Stimulated activated naive CD4-positive, alpha-beta T cell (primary cell): ENCODE measurements around the gene PIM3.
"Not testable (repeated sequence)": the region's sequence is repeated elsewhere in the genome, so short reads cannot be mapped to it uniquely, and the experiment has no call there.

Experiments
- DNase-seq, 6 experiments: peaks; one replicate each; lab custom pipeline; 2025; lab: John Stamatoyannopoulos, UW

The PIM3 gene

DNA sequence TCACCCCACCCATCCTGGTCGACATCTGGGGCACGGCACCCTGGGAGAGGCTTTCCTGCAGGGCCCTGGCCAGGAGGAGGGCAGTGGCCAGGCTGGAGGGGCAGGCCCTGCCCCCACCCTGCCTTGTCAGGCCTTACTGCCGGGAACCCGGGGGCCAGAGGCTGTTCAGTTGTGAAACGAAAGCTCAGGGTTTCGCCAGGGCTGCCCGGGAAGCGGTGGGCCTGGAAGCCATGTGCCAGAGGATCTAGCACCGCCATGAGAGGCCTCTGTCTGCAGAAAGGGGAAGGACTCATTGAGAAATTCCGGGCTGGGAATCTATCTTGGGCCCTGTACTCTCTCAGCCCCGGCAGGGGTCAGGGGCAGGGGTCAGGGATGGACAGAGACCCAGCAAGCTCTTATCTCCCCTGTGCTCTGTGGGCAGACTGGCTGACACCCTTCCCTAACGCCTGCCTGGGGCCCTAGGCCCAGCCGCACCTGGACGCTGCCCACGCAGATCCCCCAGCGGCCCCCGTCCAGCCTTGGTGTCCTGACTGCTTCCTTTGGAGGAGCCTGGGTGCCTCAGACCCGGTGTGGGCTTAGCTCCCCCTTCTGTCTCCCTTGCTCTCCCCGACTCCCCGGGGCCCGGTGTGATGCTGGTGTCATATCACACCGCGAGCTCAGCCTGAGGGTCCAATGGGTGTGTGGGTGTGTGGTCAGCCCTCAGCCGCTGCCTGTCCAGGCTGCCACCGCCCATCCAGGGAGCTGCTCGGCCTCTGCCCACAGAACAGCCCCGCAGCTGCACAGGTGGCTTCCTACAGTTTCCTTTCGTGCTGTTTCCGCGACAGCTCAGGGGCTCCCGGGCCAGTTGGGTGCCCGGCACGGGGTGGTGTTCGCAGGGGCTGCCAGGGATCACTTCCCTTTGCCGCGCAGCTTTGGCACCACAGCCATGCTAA is 6.5 kb downstream of the PIM3 start:
- DNase-seq: peak in 1 of 6 experiments; percentile 22

- no peak for DNase-seq
Observed at GRCh38 chr22:49967706-49968208, 7.2 kb downstream of the PIM3 start.

DNA sequence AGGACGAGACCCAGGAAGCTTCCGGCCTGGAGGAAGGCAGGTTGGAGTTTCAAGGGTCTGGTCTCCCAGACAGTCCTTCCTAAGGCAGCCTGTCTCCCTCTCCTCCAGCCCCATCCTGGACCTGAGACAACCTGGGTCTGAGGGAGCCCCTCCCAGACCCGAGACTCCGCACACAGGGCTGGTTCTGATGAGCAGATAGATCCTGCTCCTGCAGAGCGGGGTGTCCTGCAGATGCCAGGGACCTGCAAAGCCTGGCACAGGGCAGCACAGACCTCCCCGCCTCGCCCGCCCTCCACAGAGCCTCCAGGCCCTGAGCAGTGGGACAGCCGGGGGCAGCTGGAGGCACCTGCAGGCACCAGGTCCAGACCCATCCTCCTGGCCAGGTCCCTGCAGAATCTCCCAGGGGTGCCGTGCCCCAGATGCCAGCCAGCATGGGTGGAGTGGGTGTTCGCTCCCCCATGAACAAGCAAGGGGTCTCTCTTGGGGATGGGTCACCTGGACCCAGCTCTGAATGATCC is 7.8 kb downstream of the PIM3 start:
- no peak for DNase-seq

DNA sequence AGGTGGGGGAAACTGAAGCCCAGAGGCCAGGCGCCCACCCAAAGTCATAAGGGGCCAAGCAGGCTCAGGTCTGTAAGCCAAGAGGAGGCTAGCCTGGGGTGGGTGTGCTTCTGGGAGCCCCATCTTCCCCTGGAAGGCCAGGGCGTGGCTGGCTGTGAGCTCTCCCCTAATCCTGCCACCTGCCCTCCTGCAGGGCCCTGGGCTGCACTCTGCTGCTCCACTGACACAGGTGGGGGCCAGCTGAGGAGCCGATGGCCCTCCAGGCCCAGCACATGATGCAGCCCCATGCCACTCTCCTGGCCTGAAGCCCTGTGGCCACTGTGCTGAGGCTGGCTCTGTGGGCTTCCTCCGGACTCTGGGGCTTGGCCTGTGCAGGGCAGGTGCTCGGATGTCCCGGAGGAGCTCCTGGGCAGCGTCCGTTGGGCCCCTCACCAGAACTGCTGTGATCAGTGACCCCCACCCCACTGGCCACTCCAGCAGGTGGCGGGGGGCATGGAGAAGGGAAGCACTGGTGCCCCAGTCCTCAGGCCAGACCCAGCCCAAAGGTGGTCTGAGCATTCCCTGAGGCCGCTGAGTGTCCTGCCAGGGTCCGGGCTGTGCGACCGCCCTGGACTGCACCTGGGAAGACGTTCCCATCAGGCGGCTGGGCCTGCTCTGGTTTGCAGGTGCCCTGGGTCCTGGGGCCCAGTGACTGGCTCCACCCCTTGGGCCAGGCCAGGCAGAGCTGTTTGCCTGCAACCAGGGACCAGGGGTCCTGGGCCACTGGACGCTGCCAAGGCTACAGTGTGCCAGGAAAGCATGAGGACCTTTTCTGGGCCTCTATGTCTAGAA is 8.5 kb downstream of the PIM3 start:
- DNase-seq: no peak

DNA sequence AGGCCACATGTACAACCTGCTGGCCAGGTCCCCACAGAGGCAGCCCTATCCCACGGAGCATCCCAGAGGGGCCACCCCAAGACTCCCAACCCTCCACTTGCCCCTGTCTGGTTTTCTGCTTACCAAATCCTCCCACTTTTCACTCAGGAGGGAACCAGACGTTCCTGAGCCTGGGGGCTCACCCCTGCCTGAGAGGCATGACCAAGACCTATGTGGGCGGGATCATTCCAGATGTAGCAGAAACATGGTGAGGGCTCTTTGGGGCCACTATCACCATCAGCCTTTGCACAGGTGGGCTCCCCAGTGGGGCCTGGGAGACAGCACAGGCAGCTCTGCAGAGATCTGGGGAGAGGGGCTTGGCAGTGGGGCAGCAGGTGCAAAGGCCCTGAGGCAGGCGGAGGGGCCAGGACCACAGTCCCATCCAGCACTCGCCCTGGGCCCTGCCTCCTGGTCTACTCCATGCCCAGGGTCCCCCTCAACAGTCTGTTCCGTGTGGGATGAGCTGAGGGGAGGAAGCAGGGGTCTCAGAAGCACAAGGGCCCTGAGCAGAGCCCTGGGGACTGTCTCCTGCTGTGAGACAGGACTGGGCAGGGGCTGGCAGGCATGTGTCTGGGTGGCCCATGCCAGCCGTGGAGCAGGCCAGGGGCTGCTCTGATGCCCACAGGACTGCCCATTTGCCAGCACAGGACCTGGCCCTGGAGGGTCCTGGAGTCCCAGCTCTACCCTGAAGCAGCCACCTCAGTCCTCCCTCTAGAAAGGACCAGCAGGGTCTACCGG is 9.4 kb downstream of the PIM3 start:
- DNase-seq: no peak

GRCh38 chr22:49970528-49971231 is 10.1 kb downstream of the PIM3 start:
- peak; percentile 77 to 90 (median 84) for DNase-seq

DNA sequence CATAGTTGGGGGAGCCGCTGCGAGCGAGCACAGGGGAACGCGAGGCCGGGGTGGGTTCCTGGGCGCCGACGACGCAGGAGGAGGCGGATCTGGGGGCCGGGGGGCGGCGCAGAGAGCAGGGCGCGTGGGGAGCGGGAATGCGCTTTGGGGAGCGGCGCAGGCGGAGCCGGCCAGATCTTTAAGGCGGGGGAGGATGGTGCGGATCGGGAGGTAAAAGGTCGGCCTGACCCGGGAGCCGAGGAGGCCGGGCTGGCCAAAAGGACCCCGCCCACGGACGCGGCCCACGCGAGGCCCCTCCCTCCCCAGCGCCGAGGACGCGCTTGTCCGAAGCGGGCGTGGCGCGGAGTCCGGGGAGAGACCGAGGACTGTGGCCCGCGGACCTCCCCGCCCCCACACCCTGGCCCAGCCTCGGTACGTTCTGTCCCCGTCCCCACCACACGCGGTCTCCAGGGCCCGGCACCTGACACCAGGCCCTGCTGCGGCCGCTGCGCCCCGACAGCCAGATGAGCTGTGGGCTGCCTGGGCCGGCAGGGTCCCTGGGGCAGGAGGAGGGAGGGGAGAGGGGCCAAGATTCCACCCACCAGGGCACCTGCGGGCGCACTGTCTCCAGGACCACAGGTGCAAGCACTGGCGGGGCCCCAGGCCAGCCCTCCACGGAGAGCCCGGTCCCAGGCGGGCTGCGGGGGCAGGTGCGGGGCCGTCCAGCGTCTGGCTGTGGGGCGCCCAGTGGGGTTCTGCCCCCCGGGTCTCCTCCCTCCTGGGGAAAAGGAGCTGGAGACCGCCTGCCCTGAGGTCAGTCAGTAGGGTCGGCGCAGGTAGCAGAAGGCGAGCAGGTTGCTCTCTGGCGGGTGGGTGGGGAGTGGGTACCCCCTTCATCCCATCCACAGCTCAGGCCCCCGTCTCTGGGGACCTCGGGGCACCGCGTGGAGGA is 10.9 kb downstream of the PIM3 start:
- peak in 1 of 6 experiments; percentile 59 for DNase-seq

DNA sequence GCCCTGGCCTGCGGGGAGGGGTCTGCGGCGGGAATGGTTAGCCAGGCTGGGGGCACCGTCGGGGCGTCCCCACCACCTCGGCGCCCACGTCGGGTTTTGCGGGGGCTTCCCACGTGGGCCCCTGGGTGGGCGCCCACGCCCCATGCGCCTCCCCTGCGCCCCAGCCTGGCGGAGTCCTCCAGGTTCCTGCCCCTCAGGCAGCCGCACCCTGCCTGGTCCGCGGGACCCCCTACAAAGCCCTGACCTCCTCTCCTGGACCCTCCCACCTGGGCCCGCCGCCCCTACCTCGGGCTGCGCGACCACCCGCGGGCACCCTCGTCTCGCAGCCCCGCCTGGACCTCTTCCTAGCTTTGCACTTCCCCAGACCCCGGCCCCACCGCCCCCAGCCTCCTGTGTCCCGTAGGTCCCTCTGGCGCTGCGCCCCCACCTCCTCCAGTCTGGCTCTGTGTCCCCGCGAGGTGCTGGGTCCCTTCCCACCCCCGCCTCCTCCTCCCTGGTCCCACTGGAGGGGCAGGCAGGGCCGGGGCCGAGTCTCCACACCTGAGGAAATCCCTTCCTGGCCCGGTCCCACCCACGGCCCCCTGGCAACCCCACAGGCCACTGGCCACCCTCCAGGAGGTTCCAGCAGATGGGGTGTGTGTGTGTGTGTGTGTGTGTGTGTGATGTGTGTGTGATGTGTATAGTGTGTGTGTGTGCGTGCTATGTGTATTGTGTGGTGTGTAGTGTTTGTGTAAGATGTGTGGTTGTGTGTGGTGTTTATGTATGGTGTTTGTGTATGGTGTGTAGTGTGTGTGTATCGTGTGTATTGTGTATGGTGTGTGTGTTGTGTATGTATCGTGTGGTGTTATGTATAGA is 11.8 kb downstream of the PIM3 start:
- DNase-seq: no peak

- no peak for DNase-seq
Observed at GRCh38 chr22:49973018-49973961, 12.7 kb downstream of the PIM3 start.

DNA sequence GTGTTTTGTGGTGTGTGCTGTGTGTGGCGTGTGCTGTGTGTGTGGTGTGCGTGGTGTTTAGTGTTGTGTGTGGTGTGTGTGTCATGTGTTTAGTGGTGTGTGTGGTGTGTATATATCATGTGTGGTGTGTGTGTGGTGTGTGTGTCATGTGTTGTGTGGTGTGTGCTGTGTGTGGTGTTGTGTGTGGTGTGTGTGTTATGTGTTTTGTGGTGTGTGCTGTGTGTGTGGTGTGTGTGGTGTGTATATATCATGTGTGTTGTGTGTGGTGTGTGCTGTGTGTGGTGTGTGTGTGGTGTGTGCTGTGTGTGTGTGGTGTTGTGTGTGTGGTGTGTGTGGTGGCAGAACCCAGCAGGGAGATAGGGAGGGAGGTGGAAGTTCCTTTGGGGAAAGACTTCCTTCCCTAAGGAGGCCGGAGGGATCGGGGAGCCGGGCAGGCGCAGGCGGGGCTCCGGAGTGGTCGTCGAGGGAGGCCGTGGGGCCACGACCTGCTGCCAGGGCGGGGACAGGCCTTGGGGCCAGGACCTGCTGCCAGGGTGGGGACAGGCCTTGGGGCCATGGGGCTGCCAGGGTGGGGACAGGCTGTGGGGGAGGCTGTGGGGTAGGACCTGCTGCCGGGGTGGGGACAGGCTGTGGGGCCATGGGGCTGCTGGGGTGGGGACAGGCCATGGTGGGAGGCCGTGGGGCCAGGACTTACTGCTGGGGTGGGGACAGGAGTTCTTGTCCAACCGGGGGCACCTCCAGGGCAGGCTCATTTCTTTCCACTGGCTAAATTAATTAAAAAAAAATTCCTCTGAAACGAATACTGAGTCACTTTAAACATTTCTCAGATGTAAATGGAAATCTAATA is 15.2 kb downstream of the PIM3 start:
- no peak for DNase-seq

DNA sequence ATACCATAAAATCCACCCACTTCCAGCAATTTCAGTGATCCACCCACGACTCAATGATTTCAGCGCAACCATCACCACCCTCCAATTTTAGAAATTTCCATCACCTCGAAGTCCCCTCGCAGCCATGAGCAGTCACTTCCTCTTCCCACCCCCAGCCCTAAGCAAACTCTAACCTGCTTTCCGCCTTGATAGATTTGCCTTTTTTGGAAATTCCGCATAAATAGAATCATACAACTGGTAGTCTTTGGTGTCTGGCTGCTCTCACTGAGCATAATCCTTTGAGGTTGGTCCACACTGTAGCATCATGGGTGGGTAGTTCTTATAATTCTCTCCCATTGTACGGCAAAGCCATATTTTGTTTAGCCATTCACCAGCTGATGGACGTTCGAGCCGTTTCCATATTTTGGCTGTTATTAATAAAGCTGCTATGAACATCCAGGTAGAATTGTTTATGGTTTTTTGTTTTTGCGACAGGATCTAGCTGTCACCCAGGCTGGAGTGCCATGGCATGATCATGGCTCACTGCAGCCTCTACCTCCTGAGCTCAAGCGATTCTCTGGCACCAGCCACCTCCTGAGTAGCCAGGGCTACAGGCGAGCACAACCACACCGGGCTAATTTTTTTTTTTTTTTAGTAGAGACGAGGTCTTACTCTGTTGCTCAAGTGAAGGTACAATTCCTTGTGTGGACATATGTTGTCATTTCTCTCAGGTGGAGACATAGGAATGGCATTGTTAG is 16.0 kb downstream of the PIM3 start:
- DNase-seq: peak in 3 of 6 experiments; percentile 33 to 41 (median 36)

GRCh38 chr22:49977578-49977977 is 17.0 kb downstream of the PIM3 start:
- no peak for DNase-seq

DNA sequence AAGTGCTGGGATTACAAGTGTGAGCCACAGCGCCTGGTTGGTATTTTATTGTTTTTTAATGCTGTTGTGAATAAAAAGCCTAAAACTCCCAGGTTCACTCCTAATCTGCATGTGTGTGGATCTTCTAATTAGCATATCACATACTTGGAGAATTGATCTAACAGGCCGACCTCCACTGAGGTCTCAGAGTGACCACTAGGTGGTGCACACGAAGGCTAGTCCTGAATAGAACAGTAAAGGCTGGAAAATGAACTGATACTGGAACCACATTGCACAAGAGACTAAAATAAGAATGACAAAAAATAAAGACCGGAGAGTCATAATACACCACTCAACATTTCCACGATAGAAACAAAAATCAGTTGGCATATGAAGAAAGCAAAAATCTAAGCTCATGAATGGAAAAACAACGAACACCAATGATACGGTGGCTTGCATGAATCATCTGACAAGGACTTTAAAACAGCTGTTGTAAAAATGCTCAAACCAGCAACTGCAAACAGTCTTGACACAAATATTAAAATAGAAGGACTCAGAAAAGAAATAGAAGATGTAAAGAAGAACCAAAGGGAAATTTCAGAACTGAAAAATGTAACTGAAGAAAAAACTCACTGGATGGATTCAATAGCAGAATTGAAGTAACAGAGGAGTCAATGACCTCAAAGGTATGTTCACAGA is 19.2 kb downstream of the PIM3 start:
- DNase-seq: no peak

GRCh38 chr22:49981799-49982198 is 21.2 kb downstream of the PIM3 start:
- not testable (repeated sequence) for DNase-seq
